Left renal pelvis (tissue), 4 donors: ENCODE measurements around the gene U2AF1L4. TPM values are rescaled to one million over a fixed set of nuclear protein-coding genes. Genes with fewer than 3 reads are reported as not detected.

Experiments used
- DNase-seq, 4 donors: peaks; one replicate each; pipeline ENCODE4 v3.0.0-alpha.2; 2013; ENCODE audit warnings: low read depth in 4 of 4, low spot score in 3 of 4
- polyA plus RNA-seq, 4 donors: library from polyadenylated mRNA; unstranded; fragments of 120-200 nt; gene quantifications; one replicate each; pipeline ENCODE4 v1.2.1, GENCODE V29; 2013; ENCODE audit not compliant: insufficient read length in 4 of 4

U2AF1L4 gene
- polyA plus RNA-seq, 4 donors, result 17.2 to 22.0 (median 18.6) TPM

- DNase-seq, result no peak
Observed at GRCh38 chr19:35743640-35744429, 1.4 kb downstream of the U2AF1L4 start.

DNA sequence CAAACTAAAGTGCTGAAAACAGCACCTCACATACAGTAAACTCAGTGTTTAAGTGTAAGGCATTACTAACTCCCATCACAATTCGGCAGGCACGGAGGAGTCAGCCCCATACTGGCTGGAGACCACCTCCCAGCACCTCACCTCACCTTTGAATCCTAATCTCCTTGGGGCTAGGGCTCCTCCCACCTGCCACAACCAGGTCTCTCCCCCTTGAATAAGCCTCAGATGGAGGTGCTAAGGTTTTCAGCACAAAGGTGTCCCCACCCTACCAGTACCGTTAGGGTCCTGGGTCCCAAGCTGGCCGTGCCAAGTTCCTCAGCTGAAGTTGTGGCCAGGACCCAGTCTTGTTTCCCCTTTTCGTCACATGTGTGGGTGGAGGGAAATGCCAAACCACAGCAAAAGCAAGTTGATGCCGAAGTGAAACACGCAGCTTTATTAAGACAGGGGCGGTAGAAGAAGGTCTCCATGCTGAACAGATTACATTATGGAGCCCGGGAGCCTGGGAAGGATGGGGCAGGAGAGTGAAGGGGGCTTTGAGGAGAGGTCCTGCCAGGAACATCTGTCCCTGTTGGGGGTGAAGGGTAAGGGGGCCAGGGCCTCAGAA, 3.0 kb downstream of the U2AF1L4 start, which contains the start of gene IGFLR1:
IGFLR1 (minus strand) TSS at position 332 of the 604 bp plus-strand sequence. CDS start 1,272 bp downstream, outside the sequence.
- no peak for DNase-seq

- no peak for DNase-seq
Observed at GRCh38 chr19:35741203-35741515, 4.1 kb downstream of the U2AF1L4 start.

DNA sequence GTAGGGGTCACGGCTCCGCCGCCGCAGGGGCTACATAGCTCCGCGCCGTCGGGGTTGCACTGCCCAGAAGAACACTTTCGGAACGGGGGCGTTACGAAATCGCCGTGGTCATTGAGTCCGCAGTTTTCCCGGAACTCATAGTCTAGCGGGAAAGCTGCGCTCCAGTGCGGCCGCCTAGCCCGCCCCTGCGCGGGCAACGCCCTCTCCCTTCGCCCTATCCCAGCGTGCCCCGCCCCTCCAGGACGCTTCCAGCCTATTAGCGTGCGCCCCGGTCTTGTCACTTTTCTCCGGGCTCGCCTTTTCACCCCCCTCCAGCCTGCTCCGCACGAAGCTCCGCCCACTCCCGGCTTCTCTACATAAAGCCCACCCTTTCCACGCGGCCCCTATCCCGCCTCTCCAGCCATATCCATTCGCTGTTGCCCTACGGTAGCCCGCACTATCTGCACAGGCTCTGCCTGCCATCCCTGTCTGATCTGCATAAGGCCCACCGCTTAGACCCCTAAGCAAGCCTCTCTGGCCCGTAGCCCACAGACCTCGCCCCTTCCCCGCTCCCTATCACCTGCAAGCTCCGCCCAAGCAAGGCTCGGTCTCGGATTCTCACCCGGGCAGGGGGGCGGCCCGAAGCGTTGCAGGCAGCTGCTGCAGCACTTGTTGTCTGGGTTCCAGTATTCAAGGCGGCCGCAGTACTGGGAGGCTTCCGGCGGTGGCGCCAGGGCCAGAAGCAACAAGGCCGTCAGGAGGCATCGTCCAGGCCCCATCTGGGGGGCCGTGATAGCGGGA, 4.6 kb downstream of the U2AF1L4 start:
- DNase-seq, result peak; percentile 89 to 96 (median 92)

- DNase-seq, result no peak
Observed at GRCh38 chr19:35740108-35740422, 5.2 kb downstream of the U2AF1L4 start.

GRCh38 chr19:35739275-35740107, 5.7 kb downstream of the U2AF1L4 start:
- no peak for DNase-seq

GRCh38 chr19:35738887-35739229, 6.4 kb downstream of the U2AF1L4 start:
- no peak for DNase-seq

DNA sequence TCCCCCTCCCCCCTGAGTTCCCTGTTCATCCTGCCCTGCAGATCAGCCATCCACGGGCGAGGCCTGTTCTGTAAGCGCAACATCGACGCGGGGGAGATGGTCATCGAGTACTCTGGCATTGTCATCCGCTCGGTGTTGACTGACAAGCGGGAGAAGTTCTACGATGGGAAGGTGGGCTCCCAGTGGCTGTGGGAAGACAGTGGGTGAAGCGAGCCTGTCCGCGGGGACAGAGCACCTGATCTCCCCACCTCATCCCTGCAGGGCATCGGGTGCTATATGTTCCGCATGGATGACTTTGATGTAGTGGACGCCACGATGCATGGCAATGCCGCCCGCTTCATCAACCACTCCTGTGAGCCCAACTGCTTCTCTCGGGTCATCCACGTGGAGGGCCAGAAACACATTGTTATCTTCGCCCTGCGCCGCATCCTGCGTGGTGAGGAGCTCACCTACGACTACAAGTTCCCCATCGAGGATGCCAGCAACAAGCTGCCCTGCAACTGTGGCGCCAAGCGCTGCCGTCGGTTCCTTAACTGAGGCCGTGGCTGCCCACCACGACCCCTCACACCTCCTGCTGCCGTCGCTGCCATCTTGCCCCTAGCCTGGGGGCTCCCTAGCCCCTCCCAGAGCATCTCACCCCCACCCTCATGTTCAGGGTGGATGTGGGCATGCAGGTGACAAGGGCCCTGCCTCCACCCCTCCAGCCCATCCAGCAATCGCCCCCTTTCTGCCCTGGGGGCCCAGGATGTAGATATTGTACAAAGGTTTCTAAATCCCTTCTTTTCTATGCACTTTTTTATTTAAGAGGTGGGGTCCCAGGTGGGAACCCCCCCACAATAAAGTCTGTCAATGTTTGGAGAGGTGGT, 7.0 kb downstream of the U2AF1L4 start:
- no peak for DNase-seq

- DNase-seq, result no peak
Observed at GRCh38 chr19:35736913-35737886, 8.0 kb downstream of the U2AF1L4 start.

- DNase-seq, result no peak
Observed at GRCh38 chr19:35734889-35735288, 10.3 kb downstream of the U2AF1L4 start.

- no peak for DNase-seq
Observed at GRCh38 chr19:35734273-35734672, 10.9 kb downstream of the U2AF1L4 start.

GRCh38 chr19:35733180-35734125, 11.8 kb downstream of the U2AF1L4 start:
- no peak for DNase-seq

- no peak for DNase-seq
Observed at GRCh38 chr19:35732540-35733179, 12.6 kb downstream of the U2AF1L4 start.

GRCh38 chr19:35731779-35732405, 13.3 kb downstream of the U2AF1L4 start:
- no peak for DNase-seq

GRCh38 chr19:35731353-35731752, 13.9 kb downstream of the U2AF1L4 start:
- no peak for DNase-seq

DNA sequence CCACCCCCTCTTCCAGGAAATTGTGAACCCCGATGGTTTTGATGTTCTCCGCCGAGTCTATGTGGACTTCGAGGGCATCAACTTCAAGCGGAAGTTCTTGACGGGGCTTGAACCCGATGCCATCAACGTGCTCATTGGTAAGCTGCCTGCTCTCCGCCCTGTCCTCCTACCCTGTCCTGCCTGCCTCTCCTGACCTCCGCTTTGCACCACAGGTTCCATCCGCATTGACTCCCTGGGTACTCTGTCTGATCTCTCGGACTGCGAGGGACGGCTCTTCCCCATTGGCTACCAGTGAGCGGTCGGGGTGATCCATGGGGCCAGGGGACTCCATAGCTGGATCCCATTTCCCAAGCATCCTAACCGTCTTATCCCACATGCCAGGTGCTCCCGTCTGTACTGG, 14.9 kb downstream of the U2AF1L4 start:
- no peak for DNase-seq

- DNase-seq, result no peak
Observed at GRCh38 chr19:35729763-35730162, 15.5 kb downstream of the U2AF1L4 start.
